WTC11 (cell line): ENCODE measurements around the gene NDUFS6. TPM values are rescaled to one million over a fixed set of nuclear protein-coding genes. Genes with fewer than 3 reads are reported as not detected.

Experiments
- ATAC-seq: fragments of 200-7000 bp; cut with Tn5 transposase; 2 replicates; pipeline ENCODE4 v1.10.0; 2021; ENCODE audit warnings: mild to moderate bottlenecking, moderate library complexity
- CTCF ChIA-PET: fragments of 300-600 bp; sonication (Branson Sonifier 250); formaldehyde crosslinking; loops from one replicate; lab custom pipeline; 2021; ENCODE audit warnings: antibody characterized with exemption; lab: Charles Lee
- POLR2A ChIA-PET: fragments of 350-600 bp; sonication (Branson Sonifier 250); formaldehyde crosslinking; loops from one replicate; lab custom pipeline; 2021; ENCODE audit warnings: antibody characterized with exemption; lab: Charles Lee
- DNase-seq: peaks from one replicate; pipeline ENCODE4 v3.0.0; 2021; ENCODE audit warnings: low spot score
- H3K27ac Mint-ChIP-seq: 2 replicates; pipeline ENCODE4 v1.8.0; 2021; ENCODE audit warnings: mixed read lengths
- H3K27me3 Mint-ChIP-seq: 2 replicates; pipeline ENCODE4 v1.8.0; 2021; ENCODE audit warnings: low read depth, mild to moderate bottlenecking, moderate library complexity, mixed read lengths
- H3K36me3 Mint-ChIP-seq: 2 replicates; pipeline ENCODE4 v1.8.0; 2021; ENCODE audit warnings: mixed read lengths
- H3K4me1 Mint-ChIP-seq: 2 replicates; pipeline ENCODE4 v1.8.0; 2022; ENCODE audit warnings: mixed read lengths
- H3K4me3 Mint-ChIP-seq: 2 replicates; pipeline ENCODE4 v1.8.0; 2021; ENCODE audit warnings: mild to moderate bottlenecking, moderate library complexity, mixed read lengths
- H3K9me3 Mint-ChIP-seq: 2 replicates; pipeline ENCODE4 v1.8.0; 2021; ENCODE audit warnings: mixed read lengths
- ATF1 ChIP-seq: sonication (generic); formaldehyde crosslinking; IDR thresholded peaks from 2 replicates; pipeline ENCODE4 v1.8.1; 2023; ENCODE audit warnings: mild to moderate bottlenecking, moderate library complexity, missing genetic modification reagents
- ESRRA ChIP-seq: sonication (generic); formaldehyde crosslinking; IDR thresholded peaks from 2 replicates; pipeline ENCODE4 v1.8.1; 2022; ENCODE audit warnings: mild to moderate bottlenecking, missing genetic modification reagents, borderline replicate concordance
- ETV6 ChIP-seq: sonication (generic); formaldehyde crosslinking; IDR thresholded peaks from 2 replicates; pipeline ENCODE4 v1.8.1; 2022; ENCODE audit warnings: mild to moderate bottlenecking, missing genetic modification reagents
- FOXJ3 ChIP-seq: sonication (generic); formaldehyde crosslinking; IDR thresholded peaks from 2 replicates; pipeline ENCODE4 v1.9.0; 2021; ENCODE audit warnings: missing genetic modification reagents, mild to moderate bottlenecking, borderline replicate concordance
- IRF2 ChIP-seq: sonication (generic); formaldehyde crosslinking; IDR thresholded peaks from 2 replicates; pipeline ENCODE4 v1.8.0; 2022; ENCODE audit warnings: low read depth, missing genetic modification reagents, borderline replicate concordance
- JAZF1 ChIP-seq: fragments of 250-450 bp; sonication (Bioruptor Pico); IDR thresholded peaks from 2 replicates; pipeline ENCODE4 v1.9.0; 2021; ENCODE audit warnings: moderate library complexity, mild to moderate bottlenecking, inconsistent platforms
- JUN ChIP-seq: sonication (generic); formaldehyde crosslinking; IDR thresholded peaks from 2 replicates; pipeline ENCODE4 v1.8.0; 2023; ENCODE audit warnings: mild to moderate bottlenecking, missing genetic modification reagents
- MXD4 ChIP-seq: fragments of 250-450 bp; sonication (Bioruptor Pico); IDR thresholded peaks from 2 replicates; pipeline ENCODE4 v1.8.0; 2021; ENCODE audit warnings: mild to moderate bottlenecking, moderate library complexity, borderline replicate concordance
- NFE2L1 ChIP-seq: sonication (generic); formaldehyde crosslinking; IDR thresholded peaks from 2 replicates; pipeline ENCODE4 v1.8.1; 2023; ENCODE audit warnings: missing genetic modification reagents
- NFYB ChIP-seq: sonication (generic); formaldehyde crosslinking; conservative IDR thresholded peaks from 2 replicates; pipeline ENCODE4 v1.8.0; 2022; ENCODE audit warnings: low read depth, missing genetic modification reagents
- SMAD4 ChIP-seq: sonication (generic); formaldehyde crosslinking; IDR thresholded peaks from 2 replicates; pipeline ENCODE4 v1.8.0; 2022; ENCODE audit warnings: mild to moderate bottlenecking, missing genetic modification reagents
- SP1 ChIP-seq: sonication (generic); formaldehyde crosslinking; conservative IDR thresholded peaks from 2 replicates; pipeline ENCODE4 v1.8.1; 2022; ENCODE audit warnings: missing genetic modification reagents
- TEAD1 ChIP-seq: sonication (generic); formaldehyde crosslinking; IDR thresholded peaks from 2 replicates; pipeline ENCODE4 v1.8.0; 2022; ENCODE audit warnings: mild to moderate bottlenecking, missing genetic modification reagents
- ZNF138 ChIP-seq: sonication (generic); formaldehyde crosslinking; conservative IDR thresholded peaks from 2 replicates; pipeline ENCODE4 v1.8.1; 2022; ENCODE audit warnings: mild to moderate bottlenecking, moderate library complexity, missing genetic modification reagents
- ZNF317 ChIP-seq: sonication (generic); formaldehyde crosslinking; IDR thresholded peaks from 2 replicates; pipeline ENCODE4 v1.8.1; 2023; ENCODE audit warnings: low read depth, mild to moderate bottlenecking, moderate library complexity, missing genetic modification reagents, borderline replicate concordance
- ZNF396 ChIP-seq: fragments of 250-450 bp; sonication (Bioruptor Pico); IDR thresholded peaks from 2 replicates; pipeline ENCODE4 v1.8.0; 2021; ENCODE audit warnings: mild to moderate bottlenecking, moderate library complexity, borderline replicate concordance
- ZNF423 ChIP-seq: fragments of 250-450 bp; sonication (Bioruptor Pico); IDR thresholded peaks from 2 replicates; pipeline ENCODE4 v2.1.2; 2022; ENCODE audit warnings: mild to moderate bottlenecking, moderate library complexity
- total RNA-seq: library from RNA; stranded (reverse); gene quantifications from 3 replicates; pipeline ENCODE4 v1.2.3, GENCODE V29; 2021
- TF ChIP-seq, protein P1 (sequence below): sonication (generic); formaldehyde crosslinking; IDR thresholded peaks from 2 replicates; pipeline ENCODE4 v1.8.0; 2022; ENCODE audit warnings: mild to moderate bottlenecking, missing genetic modification reagents
- TF ChIP-seq, protein P2 (sequence below): sonication (generic); formaldehyde crosslinking; IDR thresholded peaks from 2 replicates; pipeline ENCODE4 v1.8.0; 2023; ENCODE audit warnings: missing genetic modification reagents
- TF ChIP-seq, protein P3 (sequence below): sonication (generic); formaldehyde crosslinking; IDR thresholded peaks from 2 replicates; pipeline ENCODE4 v1.8.1; 2022; ENCODE audit warnings: mild to moderate bottlenecking, moderate library complexity, missing genetic modification reagents
- TF ChIP-seq, protein P4 (sequence below): sonication (generic); formaldehyde crosslinking; IDR thresholded peaks from 2 replicates; pipeline ENCODE4 v1.8.1; 2022; ENCODE audit warnings: low read depth, missing genetic modification reagents, borderline replicate concordance
- TF ChIP-seq, protein P5 (sequence below): fragments of 250-450 bp; sonication (Bioruptor Pico); IDR thresholded peaks from 2 replicates; pipeline ENCODE4 v2.1.2; 2022; ENCODE audit warnings: mild to moderate bottlenecking, moderate library complexity
- TF ChIP-seq, protein P6 (sequence below): sonication (generic); formaldehyde crosslinking; IDR thresholded peaks from 2 replicates; pipeline ENCODE4 v1.8.1; 2023; ENCODE audit warnings: mild to moderate bottlenecking, missing genetic modification reagents, moderate library complexity
- TF ChIP-seq, protein P7 (sequence below): fragments of 250-450 bp; sonication (Bioruptor Pico); IDR thresholded peaks from 2 replicates; pipeline ENCODE4 v1.9.0; 2021; ENCODE audit warnings: mild to moderate bottlenecking

The NDUFS6 gene
- total RNA-seq, 1 experiment from 2014 or later: 84.3 TPM

DNA sequence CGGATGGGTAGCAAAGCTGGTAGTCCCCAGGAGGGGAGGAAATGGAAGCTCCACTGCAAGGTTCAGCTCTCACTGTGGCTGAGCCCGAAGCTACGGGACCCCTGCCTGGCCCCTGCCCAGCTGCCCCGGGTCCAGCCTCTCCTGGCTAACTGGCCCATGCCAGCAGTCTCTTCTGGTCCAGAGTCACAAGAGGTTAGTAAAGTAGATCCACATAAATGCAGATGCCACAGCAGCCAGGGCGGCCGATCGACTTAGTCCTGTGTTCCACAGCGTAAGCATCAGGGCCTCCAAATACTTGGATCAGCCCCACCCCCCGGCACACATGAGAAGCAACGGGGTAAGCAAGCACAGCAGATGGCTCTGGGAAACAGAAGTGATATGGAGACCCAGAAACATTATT is 43.7 kb upstream of the NDUFS6 start:
- no peak overlapping the region for H3K27ac Mint-ChIP-seq
- ATAC-seq (no peak), DNase-seq (no peak)
- CTCF ChIA-PET: interaction anchor here (1.6 kb wide), 1 partner anchor 15 kb away, joined by 5 read pairs; no protein-coding TSS in a partner anchor
- peaks cover 13% of the 10 kb centered on the region for H3K9me3 Mint-ChIP-seq
- peaks cover 21% of the 10 kb centered on the region for H3K4me1 Mint-ChIP-seq
- no peak overlapping the region for H3K4me3 Mint-ChIP-seq
- POLR2A ChIA-PET: no interaction called here
- H3K27me3 Mint-ChIP-seq: peaks cover 3% of the 10 kb centered on the region; the same call in 1 of the 2 replicates
- peaks cover 9% of the 10 kb centered on the region for H3K36me3 Mint-ChIP-seq
- TF ChIP-seq ZNF138 (CRISPR knock-in tag) (no peak), IRF2 (no peak), ZNF317 (no peak)
- TF ChIP-seq, protein P1, sequence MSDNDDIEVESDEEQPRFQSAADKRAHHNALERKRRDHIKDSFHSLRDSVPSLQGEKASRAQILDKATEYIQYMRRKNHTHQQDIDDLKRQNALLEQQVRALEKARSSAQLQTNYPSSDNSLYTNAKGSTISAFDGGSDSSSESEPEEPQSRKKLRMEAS (CRISPR knock-in tag): no peak

DNA sequence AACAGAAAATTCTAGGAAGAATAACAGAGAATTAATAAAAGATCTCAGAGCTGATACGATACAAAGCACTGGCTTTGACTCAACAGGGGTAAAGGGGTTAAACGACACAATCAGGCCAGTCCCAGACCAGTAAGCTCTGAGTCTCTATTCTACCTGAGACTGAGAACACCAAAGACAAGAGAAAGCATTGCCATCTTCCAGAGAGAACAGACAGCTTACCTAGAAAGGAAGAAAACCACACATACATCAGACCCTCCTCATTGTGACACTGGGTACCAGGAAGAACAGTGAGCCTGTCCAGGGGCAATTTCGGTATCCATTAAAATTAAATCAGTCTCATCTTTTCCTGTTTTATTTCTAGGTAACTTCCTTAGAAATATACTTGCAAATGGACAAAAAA is 42.6 kb upstream of the NDUFS6 start:
- H3K27me3 Mint-ChIP-seq: peaks cover 3% of the 10 kb centered on the region; the same call in 1 of the 2 replicates
- no peak overlapping the region for H3K4me3 Mint-ChIP-seq
- peaks cover 9% of the 10 kb centered on the region for H3K36me3 Mint-ChIP-seq
- H3K27ac Mint-ChIP-seq: no peak overlapping the region
- peaks cover 26% of the 10 kb centered on the region for H3K4me1 Mint-ChIP-seq
- no peak for TF ChIP-seq TEAD1 (CRISPR knock-in tag)
- TF ChIP-seq NFYB: no peak
- no peak for TF ChIP-seq JAZF1 (CRISPR knock-in tag)
- TF ChIP-seq ESRRA: no peak
- TF ChIP-seq, protein P2, sequence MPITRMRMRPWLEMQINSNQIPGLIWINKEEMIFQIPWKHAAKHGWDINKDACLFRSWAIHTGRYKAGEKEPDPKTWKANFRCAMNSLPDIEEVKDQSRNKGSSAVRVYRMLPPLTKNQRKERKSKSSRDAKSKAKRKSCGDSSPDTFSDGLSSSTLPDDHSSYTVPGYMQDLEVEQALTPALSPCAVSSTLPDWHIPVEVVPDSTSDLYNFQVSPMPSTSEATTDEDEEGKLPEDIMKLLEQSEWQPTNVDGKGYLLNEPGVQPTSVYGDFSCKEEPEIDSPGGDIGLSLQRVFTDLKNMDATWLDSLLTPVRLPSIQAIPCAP (CRISPR knock-in tag): no peak
- TF ChIP-seq, protein P3, sequence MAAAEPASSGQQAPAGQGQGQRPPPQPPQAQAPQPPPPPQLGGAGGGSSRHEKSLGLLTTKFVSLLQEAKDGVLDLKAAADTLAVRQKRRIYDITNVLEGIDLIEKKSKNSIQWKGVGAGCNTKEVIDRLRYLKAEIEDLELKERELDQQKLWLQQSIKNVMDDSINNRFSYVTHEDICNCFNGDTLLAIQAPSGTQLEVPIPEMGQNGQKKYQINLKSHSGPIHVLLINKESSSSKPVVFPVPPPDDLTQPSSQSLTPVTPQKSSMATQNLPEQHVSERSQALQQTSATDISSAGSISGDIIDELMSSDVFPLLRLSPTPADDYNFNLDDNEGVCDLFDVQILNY: no peak
- TF ChIP-seq MXD4 (CRISPR knock-in tag): no peak
- no peak for TF ChIP-seq ETV6 (CRISPR knock-in tag)
- no peak for TF ChIP-seq SMAD4 (CRISPR knock-in tag)
- no peak for TF ChIP-seq SP1 (CRISPR knock-in tag)
- no peak for TF ChIP-seq ZNF423 (CRISPR knock-in tag)
- TF ChIP-seq, protein P4, sequence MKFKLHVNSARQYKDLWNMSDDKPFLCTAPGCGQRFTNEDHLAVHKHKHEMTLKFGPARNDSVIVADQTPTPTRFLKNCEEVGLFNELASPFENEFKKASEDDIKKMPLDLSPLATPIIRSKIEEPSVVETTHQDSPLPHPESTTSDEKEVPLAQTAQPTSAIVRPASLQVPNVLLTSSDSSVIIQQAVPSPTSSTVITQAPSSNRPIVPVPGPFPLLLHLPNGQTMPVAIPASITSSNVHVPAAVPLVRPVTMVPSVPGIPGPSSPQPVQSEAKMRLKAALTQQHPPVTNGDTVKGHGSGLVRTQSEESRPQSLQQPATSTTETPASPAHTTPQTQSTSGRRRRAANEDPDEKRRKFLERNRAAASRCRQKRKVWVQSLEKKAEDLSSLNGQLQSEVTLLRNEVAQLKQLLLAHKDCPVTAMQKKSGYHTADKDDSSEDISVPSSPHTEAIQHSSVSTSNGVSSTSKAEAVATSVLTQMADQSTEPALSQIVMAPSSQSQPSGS (CRISPR knock-in tag): no peak
- TF ChIP-seq FOXJ3 (CRISPR knock-in tag): no peak
- TF ChIP-seq, all 79 proteins: peak for 0
- CTCF ChIA-PET: no interaction called here
- no peak for ATAC-seq
- POLR2A ChIA-PET: interaction anchor here (0.7 kb wide), 1 partner anchor 124 kb away, joined by 3 read pairs; the partner anchor contains the start of gene IRX4
- H3K9me3 Mint-ChIP-seq: peaks cover 13% of the 10 kb centered on the region
- DNase-seq: no peak

DNA sequence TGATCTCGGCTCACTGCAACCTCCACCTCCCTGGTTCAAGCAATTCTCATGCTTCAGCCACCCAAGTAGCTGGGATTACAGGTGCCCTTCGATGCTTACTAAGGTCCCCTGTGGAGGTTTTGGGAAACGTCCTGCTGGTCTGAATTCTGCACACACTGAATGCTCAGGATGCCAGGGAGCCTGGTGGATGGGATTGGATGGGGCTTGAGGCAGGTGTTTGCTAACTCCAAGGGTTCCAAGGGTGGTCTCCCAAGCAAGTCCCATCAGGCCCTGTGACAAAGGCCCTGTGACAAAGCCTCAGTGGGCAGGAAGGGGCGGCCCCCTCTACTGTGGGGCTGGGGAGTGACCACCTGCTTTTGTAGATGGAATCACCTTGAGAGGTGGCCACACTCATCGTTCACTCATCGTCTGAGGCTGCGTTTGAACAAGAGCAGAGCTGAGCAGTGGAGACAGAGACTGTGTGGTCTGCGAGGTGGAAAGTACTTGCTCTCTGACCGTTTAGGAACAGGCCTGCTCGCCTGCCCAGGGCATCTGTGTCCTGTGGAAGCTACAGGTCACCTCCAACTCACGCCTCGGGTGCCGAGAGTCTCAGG is 41.7 kb upstream of the NDUFS6 start:
- ChIA-PET CTCF (no interaction called here), POLR2A (no interaction called here)
- ATAC-seq: no peak
- peaks cover 29% of the 10 kb centered on the region for H3K4me1 Mint-ChIP-seq
- H3K27ac Mint-ChIP-seq: no peak overlapping the region
- H3K9me3 Mint-ChIP-seq: peaks cover 13% of the 10 kb centered on the region
- no peak for DNase-seq
- H3K36me3 Mint-ChIP-seq: peaks cover 9% of the 10 kb centered on the region
- H3K27me3 Mint-ChIP-seq: peaks cover 3% of the 10 kb centered on the region; the same call in 1 of the 2 replicates
- no peak overlapping the region for H3K4me3 Mint-ChIP-seq
- TF ChIP-seq, protein P5, sequence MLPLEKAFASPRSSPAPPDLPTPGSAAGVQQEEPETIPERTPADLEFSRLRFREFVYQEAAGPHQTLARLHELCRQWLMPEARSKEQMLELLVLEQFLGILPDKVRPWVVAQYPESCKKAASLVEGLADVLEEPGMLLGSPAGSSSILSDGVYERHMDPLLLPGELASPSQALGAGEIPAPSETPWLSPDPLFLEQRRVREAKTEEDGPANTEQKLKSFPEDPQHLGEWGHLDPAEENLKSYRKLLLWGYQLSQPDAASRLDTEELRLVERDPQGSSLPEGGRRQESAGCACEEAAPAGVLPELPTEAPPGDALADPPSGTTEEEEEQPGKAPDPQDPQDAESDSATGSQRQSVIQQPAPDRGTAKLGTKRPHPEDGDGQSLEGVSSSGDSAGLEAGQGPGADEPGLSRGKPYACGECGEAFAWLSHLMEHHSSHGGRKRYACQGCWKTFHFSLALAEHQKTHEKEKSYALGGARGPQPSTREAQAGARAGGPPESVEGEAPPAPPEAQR (CRISPR knock-in tag): no peak
- TF ChIP-seq ZNF423 (CRISPR knock-in tag) (no peak), JAZF1 (CRISPR knock-in tag) (no peak), NFE2L1 (CRISPR knock-in tag) (no peak), ATF1 (CRISPR knock-in tag) (no peak), ZNF396 (no peak), JUN (no peak)
- TF ChIP-seq, protein P6, sequence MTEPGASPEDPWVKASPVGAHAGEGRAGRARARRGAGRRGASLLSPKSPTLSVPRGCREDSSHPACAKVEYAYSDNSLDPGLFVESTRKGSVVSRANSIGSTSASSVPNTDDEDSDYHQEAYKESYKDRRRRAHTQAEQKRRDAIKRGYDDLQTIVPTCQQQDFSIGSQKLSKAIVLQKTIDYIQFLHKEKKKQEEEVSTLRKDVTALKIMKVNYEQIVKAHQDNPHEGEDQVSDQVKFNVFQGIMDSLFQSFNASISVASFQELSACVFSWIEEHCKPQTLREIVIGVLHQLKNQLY (CRISPR knock-in tag): no peak
- TF ChIP-seq, protein P7, sequence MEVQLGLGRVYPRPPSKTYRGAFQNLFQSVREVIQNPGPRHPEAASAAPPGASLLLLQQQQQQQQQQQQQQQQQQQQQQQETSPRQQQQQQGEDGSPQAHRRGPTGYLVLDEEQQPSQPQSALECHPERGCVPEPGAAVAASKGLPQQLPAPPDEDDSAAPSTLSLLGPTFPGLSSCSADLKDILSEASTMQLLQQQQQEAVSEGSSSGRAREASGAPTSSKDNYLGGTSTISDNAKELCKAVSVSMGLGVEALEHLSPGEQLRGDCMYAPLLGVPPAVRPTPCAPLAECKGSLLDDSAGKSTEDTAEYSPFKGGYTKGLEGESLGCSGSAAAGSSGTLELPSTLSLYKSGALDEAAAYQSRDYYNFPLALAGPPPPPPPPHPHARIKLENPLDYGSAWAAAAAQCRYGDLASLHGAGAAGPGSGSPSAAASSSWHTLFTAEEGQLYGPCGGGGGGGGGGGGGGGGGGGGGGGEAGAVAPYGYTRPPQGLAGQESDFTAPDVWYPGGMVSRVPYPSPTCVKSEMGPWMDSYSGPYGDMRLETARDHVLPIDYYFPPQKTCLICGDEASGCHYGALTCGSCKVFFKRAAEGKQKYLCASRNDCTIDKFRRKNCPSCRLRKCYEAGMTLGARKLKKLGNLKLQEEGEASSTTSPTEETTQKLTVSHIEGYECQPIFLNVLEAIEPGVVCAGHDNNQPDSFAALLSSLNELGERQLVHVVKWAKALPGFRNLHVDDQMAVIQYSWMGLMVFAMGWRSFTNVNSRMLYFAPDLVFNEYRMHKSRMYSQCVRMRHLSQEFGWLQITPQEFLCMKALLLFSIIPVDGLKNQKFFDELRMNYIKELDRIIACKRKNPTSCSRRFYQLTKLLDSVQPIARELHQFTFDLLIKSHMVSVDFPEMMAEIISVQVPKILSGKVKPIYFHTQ (CRISPR knock-in tag): no peak
